ENCODE data around the gene POLA1. TPM values are rescaled to one million over a fixed set of nuclear protein-coding genes. Genes with fewer than 3 reads are reported as not detected.

POLA1 gene
- total and polyA plus RNA-seq, 7 donors = 1.8 to 15.0 (median 11.4) TPM

- DNase-seq = no peak
- Histone ChIP-seq H3K27ac (no peak overlapping the region), H3K9me3 (no peaks in the 10 kb centered on the region), H3K4me1 (peaks cover 0 to 10% (median 0%) of the 10 kb centered on the region in 4 donors), H3K27me3 (no peaks in the 10 kb centered on the region), H3K36me3 (no peaks in the 10 kb centered on the region), H3K4me3 (no peak overlapping the region)
- TF ChIP-seq POLR2AphosphoS5 (IDR thresholded peaks at IDR 0.05) (peak; percentile 68 to 89 (median 82)), POLR2A (IDR thresholded peaks at IDR 0.05) (no peak), CTCF (IDR thresholded peaks at IDR 0.05) (no peak), EP300 (IDR thresholded peaks at IDR 0.05) (peak in 3 of 4 donors; percentile 32 to 70 (median 35))
- intact Hi-C loops (cut with DNase I) = no loop called here
- WGBS, 2 donors = 38 to 67% methylated on average over 4 of the region's 4 CpGs
Measured at GRCh38 chrX:24945009-24945408, 251.3 kb downstream of the POLA1 start.

- Histone ChIP-seq H3K27ac (no peak overlapping the region), H3K4me3 (no peak overlapping the region), H3K4me1 (peaks cover 0 to 10% (median 0%) of the 10 kb centered on the region in 4 donors), H3K27me3 (no peaks in the 10 kb centered on the region), H3K36me3 (no peaks in the 10 kb centered on the region), H3K9me3 (no peaks in the 10 kb centered on the region)
- no peak for DNase-seq
- TF ChIP-seq POLR2A (IDR thresholded peaks at IDR 0.05) (no peak), EP300 (IDR thresholded peaks at IDR 0.05) (no peak), POLR2AphosphoS5 (IDR thresholded peaks at IDR 0.05) (no peak), CTCF (IDR thresholded peaks at IDR 0.05) (no peak)
- intact Hi-C loops (cut with DNase I) = no loop called here
Measured at GRCh38 chrX:24946369-24946768, 252.7 kb downstream of the POLA1 start.

GRCh38 chrX:24954732-24955131 lies 261.0 kb downstream of the POLA1 start:
- H3K27me3 ChIP-seq = no peaks in the 10 kb centered on the region
- H3K36me3 ChIP-seq = no peaks in the 10 kb centered on the region
- no peak overlapping the region for H3K4me3 ChIP-seq
- no peak for TF ChIP-seq EP300 (IDR thresholded peaks at IDR 0.05)
- TF ChIP-seq POLR2A (IDR thresholded peaks at IDR 0.05) = no peak
- no peak for TF ChIP-seq CTCF (IDR thresholded peaks at IDR 0.05)
- no peak for TF ChIP-seq POLR2AphosphoS5 (IDR thresholded peaks at IDR 0.05)
- no peak for DNase-seq
- H3K4me1 ChIP-seq = no peaks in the 10 kb centered on the region
- no peak overlapping the region for H3K27ac ChIP-seq
- intact Hi-C loops (cut with DNase I) = no loop called here
- no peaks in the 10 kb centered on the region for H3K9me3 ChIP-seq
- WGBS, 2 donors = 77 to 86% methylated on average over 2 of the region's 2 CpGs

- Histone ChIP-seq H3K4me3 (no peak overlapping the region), H3K27ac (no peak overlapping the region), H3K4me1 (no peaks in the 10 kb centered on the region), H3K27me3 (no peaks in the 10 kb centered on the region), H3K9me3 (no peaks in the 10 kb centered on the region), H3K36me3 (no peaks in the 10 kb centered on the region)
- DNase-seq = no peak
- intact Hi-C loops (cut with DNase I) = no loop called here
- 85 to 96% methylated on average over 2 of the region's 2 CpGs for WGBS, 2 donors
- TF ChIP-seq POLR2A (IDR thresholded peaks at IDR 0.05) = no peak
- no peak for TF ChIP-seq EP300 (IDR thresholded peaks at IDR 0.05)
Measured at GRCh38 chrX:24955372-24955930, 261.7 kb downstream of the POLA1 start.

GRCh38 chrX:24956828-24957227 lies 263.1 kb downstream of the POLA1 start:
- no peaks in the 10 kb centered on the region for H3K27me3 ChIP-seq
- H3K27ac ChIP-seq = no peak overlapping the region
- H3K9me3 ChIP-seq = no peaks in the 10 kb centered on the region
- no peak overlapping the region for H3K4me3 ChIP-seq
- no peaks in the 10 kb centered on the region for H3K36me3 ChIP-seq
- no peak for DNase-seq
- intact Hi-C loops (cut with DNase I) = no loop called here
- H3K4me1 ChIP-seq = no peaks in the 10 kb centered on the region
- TF ChIP-seq POLR2A (IDR thresholded peaks at IDR 0.05) = no peak
- no peak for TF ChIP-seq CTCF (IDR thresholded peaks at IDR 0.05)
- TF ChIP-seq EP300 (IDR thresholded peaks at IDR 0.05) = no peak
- no peak for TF ChIP-seq POLR2AphosphoS5 (IDR thresholded peaks at IDR 0.05)
